Effector memory CD4-positive, alpha-beta T cell (primary cell): ENCODE results near the gene MT1HL1.

ENCODE experiments used
- DNase-seq, 3 donors: peaks; one replicate each; pipeline ENCODE4 v3.0.0-alpha.2; 2020
- H3K27ac ChIP-seq: 2 replicates; pipeline ENCODE4 v1.7.0; 2013; ENCODE audit warnings: mild to moderate bottlenecking, low read length, moderate library complexity; ENCODE audit not compliant: insufficient read depth, poor library complexity, severe bottlenecking
- H3K27me3 ChIP-seq: replicated peaks from 2 replicates; pipeline ENCODE4 v1.7.0; 2013; ENCODE audit warnings: mild to moderate bottlenecking, low read length; ENCODE audit not compliant: insufficient read depth, control insufficient read depth, poor library complexity, severe bottlenecking
- H3K36me3 ChIP-seq: 2 replicates; pipeline ENCODE4 v1.7.0; 2013; ENCODE audit warnings: mild to moderate bottlenecking, low read length, moderate library complexity; ENCODE audit not compliant: control insufficient read depth, insufficient read depth
- H3K4me1 ChIP-seq: 2 replicates; pipeline ENCODE4 v1.7.0; 2013; ENCODE audit warnings: low read length, mild to moderate bottlenecking; ENCODE audit not compliant: control insufficient read depth, insufficient read depth, poor library complexity, severe bottlenecking
- H3K4me3 ChIP-seq: 2 replicates; pipeline ENCODE4 v1.7.0; 2013; ENCODE audit warnings: low read length, low read depth, mild to moderate bottlenecking; ENCODE audit not compliant: insufficient read depth, poor library complexity, severe bottlenecking
- H3K9me3 ChIP-seq: 2 replicates; pipeline ENCODE4 v1.7.0; 2013; ENCODE audit warnings: mild to moderate bottlenecking, low read length, moderate library complexity; ENCODE audit not compliant: control insufficient read depth

MT1HL1 gene

DNA sequence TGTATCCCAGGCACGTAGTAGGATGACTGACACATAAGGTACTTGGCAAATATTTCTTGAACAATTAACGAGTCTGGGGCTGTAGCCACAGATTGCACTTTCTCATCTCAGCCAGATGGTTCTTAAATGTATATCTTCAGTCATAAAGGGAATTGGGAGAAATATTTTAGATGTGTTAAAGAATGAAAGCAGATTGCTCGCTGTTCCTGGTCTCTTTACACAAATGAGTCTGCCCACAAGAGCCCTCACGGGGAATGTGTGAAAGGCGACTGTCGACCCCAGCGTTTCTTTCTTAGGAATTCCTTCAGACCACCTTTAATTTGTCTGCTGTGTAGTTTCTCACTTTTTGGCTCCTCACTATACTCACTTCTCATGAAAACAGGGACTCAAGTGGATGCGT lies 725 bp downstream of the MT1HL1 start:
- no peaks in the 10 kb centered on the region for H3K9me3 ChIP-seq
- no peaks in the 10 kb centered on the region for H3K36me3 ChIP-seq
- H3K27me3 ChIP-seq = no peaks in the 10 kb centered on the region
- H3K27ac ChIP-seq = no peak overlapping the region
- H3K4me3 ChIP-seq = no peak overlapping the region
- DNase-seq = no peak
- H3K4me1 ChIP-seq = no peaks in the 10 kb centered on the region

GRCh38 chr1:237000191-237000590 lies 4.0 kb downstream of the MT1HL1 start:
- Histone ChIP-seq H3K9me3 (no peaks in the 10 kb centered on the region), H3K27me3 (no peaks in the 10 kb centered on the region), H3K36me3 (no peaks in the 10 kb centered on the region), H3K27ac (no peak overlapping the region), H3K4me3 (no peak overlapping the region), H3K4me1 (no peaks in the 10 kb centered on the region)
- no peak for DNase-seq

GRCh38 chr1:236998546-236998945 lies 5.7 kb downstream of the MT1HL1 start:
- Histone ChIP-seq H3K4me3 (no peak overlapping the region), H3K9me3 (no peaks in the 10 kb centered on the region), H3K27ac (no peak overlapping the region), H3K27me3 (no peaks in the 10 kb centered on the region), H3K36me3 (no peaks in the 10 kb centered on the region), H3K4me1 (no peaks in the 10 kb centered on the region)
- no peak for DNase-seq

- no peaks in the 10 kb centered on the region for H3K36me3 ChIP-seq
- no peaks in the 10 kb centered on the region for H3K9me3 ChIP-seq
- no peak for DNase-seq
- H3K4me1 ChIP-seq = no peaks in the 10 kb centered on the region
- no peak overlapping the region for H3K27ac ChIP-seq
- H3K27me3 ChIP-seq = no peaks in the 10 kb centered on the region
- H3K4me3 ChIP-seq = no peak overlapping the region
Observed at GRCh38 chr1:236997882-236998281, 6.4 kb downstream of the MT1HL1 start.

DNA sequence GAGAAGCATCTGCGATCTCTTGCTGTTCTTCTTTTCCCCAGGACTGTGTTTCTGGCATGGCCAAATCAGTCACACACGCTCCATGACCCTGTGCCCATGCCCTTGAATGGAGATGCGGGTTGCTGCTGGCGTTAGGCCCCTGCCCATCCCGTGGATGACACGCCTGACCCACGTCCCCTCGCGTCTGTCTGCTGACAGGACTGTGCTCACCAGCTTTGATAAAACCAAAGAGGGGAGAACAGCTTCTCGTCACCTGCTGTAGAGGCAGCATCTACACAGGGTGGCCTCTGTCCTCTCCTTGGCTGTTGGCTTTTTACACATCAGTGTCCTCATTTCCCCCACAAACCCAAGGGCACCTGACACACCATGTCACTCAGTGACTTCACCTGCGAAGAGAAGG lies 6.9 kb downstream of the MT1HL1 start:
- Histone ChIP-seq H3K36me3 (no peaks in the 10 kb centered on the region), H3K4me3 (no peak overlapping the region), H3K9me3 (no peaks in the 10 kb centered on the region), H3K4me1 (no peaks in the 10 kb centered on the region), H3K27ac (no peak overlapping the region), H3K27me3 (no peaks in the 10 kb centered on the region)
- no peak for DNase-seq

- Histone ChIP-seq H3K4me1 (no peaks in the 10 kb centered on the region), H3K4me3 (no peak overlapping the region), H3K27ac (no peak overlapping the region), H3K9me3 (no peaks in the 10 kb centered on the region), H3K27me3 (no peaks in the 10 kb centered on the region), H3K36me3 (no peaks in the 10 kb centered on the region)
- DNase-seq = no peak
Observed at GRCh38 chr1:236994450-236994849, 9.8 kb downstream of the MT1HL1 start.

- no peaks in the 10 kb centered on the region for H3K4me1 ChIP-seq
- H3K27me3 ChIP-seq = no peaks in the 10 kb centered on the region
- H3K9me3 ChIP-seq = no peaks in the 10 kb centered on the region
- no peak overlapping the region for H3K4me3 ChIP-seq
- no peaks in the 10 kb centered on the region for H3K36me3 ChIP-seq
- no peak for DNase-seq
- H3K27ac ChIP-seq = no peak overlapping the region
Observed at GRCh38 chr1:236992449-236992848, 11.8 kb downstream of the MT1HL1 start.

- H3K4me1 ChIP-seq = no peaks in the 10 kb centered on the region
- no peaks in the 10 kb centered on the region for H3K36me3 ChIP-seq
- H3K27ac ChIP-seq = no peak overlapping the region
- no peaks in the 10 kb centered on the region for H3K9me3 ChIP-seq
- H3K27me3 ChIP-seq = no peaks in the 10 kb centered on the region
- H3K4me3 ChIP-seq = no peak overlapping the region
- DNase-seq = no peak
Observed at GRCh38 chr1:236990052-236990445, 14.2 kb downstream of the MT1HL1 start.

GRCh38 chr1:236989290-236990051 lies 14.8 kb downstream of the MT1HL1 start:
- H3K4me1 ChIP-seq = no peaks in the 10 kb centered on the region
- no peaks in the 10 kb centered on the region for H3K9me3 ChIP-seq
- H3K4me3 ChIP-seq = no peak overlapping the region
- no peak overlapping the region for H3K27ac ChIP-seq
- H3K36me3 ChIP-seq = no peaks in the 10 kb centered on the region
- H3K27me3 ChIP-seq = no peaks in the 10 kb centered on the region
- no peak for DNase-seq

GRCh38 chr1:236983818-236984217 lies 20.4 kb downstream of the MT1HL1 start:
- Histone ChIP-seq H3K27me3 (no peaks in the 10 kb centered on the region), H3K4me1 (no peaks in the 10 kb centered on the region), H3K4me3 (no peak overlapping the region), H3K36me3 (no peaks in the 10 kb centered on the region), H3K27ac (no peak overlapping the region), H3K9me3 (no peaks in the 10 kb centered on the region)
- no peak for DNase-seq
